Lower leg skin (tissue), 4 donors: ENCODE data around the gene TRAPPC6A. TPM values are rescaled to one million over a fixed set of nuclear protein-coding genes. Genes with fewer than 3 reads are reported as not detected.

Experiments
- DNase-seq, 2 donors: peaks; one replicate each; pipeline ENCODE4 v3.0.0-alpha.2; 2019; ENCODE audit warnings: low spot score in 2 of 2
- H3K4me3 ChIP-seq: fragments of 200-600 bp; sonication (generic); 2 replicates; pipeline ENCODE4 v1.5.1; 2017; ENCODE audit warnings: mild to moderate bottlenecking, low read depth; ENCODE audit not compliant: poor library complexity, severe bottlenecking
- CTCF ChIP-seq, 3 donors: fragments of 450-650 bp; IDR thresholded peaks; one replicate each; pipeline ENCODE4 v1.5.1; 2016; ENCODE audit warnings: antibody characterized with exemption in 3 of 3, mild to moderate bottlenecking in 3 of 3, moderate library complexity in 2 of 3
- POLR2A ChIP-seq, 2 donors: fragments of 450-650 bp; IDR thresholded peaks; one replicate each; pipeline ENCODE4 v1.6.1; 2016 to 2017; ENCODE audit warnings: antibody characterized with exemption in 2 of 2, mild to moderate bottlenecking in 1 of 2, moderate library complexity in 1 of 2
- WGBS, 2 donors: methylation state at CpG; one replicate each; pipeline ENCODE4 v1.1.5; 2018; 5-methylcytosine and 5-hydroxymethylcytosine counted together
- intact Hi-C: fragments of 100-400 bp; cut with DNase I; formaldehyde crosslinking; loops from one replicate; pipeline ENCODE4 v1.15.0; 2023; ENCODE audit warnings: low total_unique reads
- total RNA-seq, 4 donors: library from RNA; depleted of rRNA; stranded (reverse); fragments of >200 nt; gene quantifications; one replicate each; pipeline ENCODE4 v1.1.0, GENCODE V29; 2016

TRAPPC6A gene
- total RNA-seq, 4 donors from 2014 or later = 36.0 to 52.3 (median 47.9) TPM

GRCh38 chr19:45218426-45218825 lies 40.4 kb upstream of the TRAPPC6A start:
- intact Hi-C loops = no loop called here
- H3K4me3 ChIP-seq = no peak overlapping the region
- no peak for DNase-seq
- TF ChIP-seq CTCF (IDR thresholded peaks at IDR 0.05) (no peak), POLR2A (IDR thresholded peaks at IDR 0.05) (no peak)
- 65 to 71% methylated on average over 4 of the region's 4 CpGs for WGBS, 2 donors

- intact Hi-C loops = no loop called here
- no peak for DNase-seq
- H3K4me3 ChIP-seq = no peak overlapping the region
- 57 to 71% methylated on average over 9 to 14 of the region's 14 CpGs for WGBS, 2 donors
- no peak for TF ChIP-seq CTCF (IDR thresholded peaks at IDR 0.05)
- TF ChIP-seq POLR2A (IDR thresholded peaks at IDR 0.05) = no peak
These were observed 39.9 kb upstream of the TRAPPC6A start for GRCh38 chr19:45217957-45218334.

GRCh38 chr19:45217193-45217956 lies 39.3 kb upstream of the TRAPPC6A start:
- WGBS, 2 donors = 57 to 68% methylated on average over 43 to 46 of the region's 46 CpGs
- no peak overlapping the region for H3K4me3 ChIP-seq
- no peak for TF ChIP-seq POLR2A (IDR thresholded peaks at IDR 0.05)
- intact Hi-C loops = no loop called here
- no peak for DNase-seq

- 56 to 65% methylated on average over 6 of the region's 6 CpGs for WGBS, 2 donors
- intact Hi-C loops = no loop called here
- DNase-seq = no peak
- no peak overlapping the region for H3K4me3 ChIP-seq
- TF ChIP-seq POLR2A (IDR thresholded peaks at IDR 0.05) (no peak), CTCF (IDR thresholded peaks at IDR 0.05) (no peak)
These were observed 38.6 kb upstream of the TRAPPC6A start for GRCh38 chr19:45216667-45217066.

- intact Hi-C loops = no loop called here
- DNase-seq = no peak
- TF ChIP-seq CTCF (IDR thresholded peaks at IDR 0.05) (no peak), POLR2A (IDR thresholded peaks at IDR 0.05) (no peak)
- 8 to 14% methylated on average over 32 to 33 of the region's 35 CpGs for WGBS, 2 donors
- H3K4me3 ChIP-seq = no peak overlapping the region
These were observed 37.6 kb upstream of the TRAPPC6A start for GRCh38 chr19:45215391-45216191.

GRCh38 chr19:45213031-45213430 lies 35.0 kb upstream of the TRAPPC6A start:
- H3K4me3 ChIP-seq = no peak overlapping the region
- intact Hi-C loops = no loop called here
- 81 to 83% methylated on average over 23 of the region's 23 CpGs for WGBS, 2 donors
- DNase-seq = no peak
- no peak for TF ChIP-seq CTCF (IDR thresholded peaks at IDR 0.05)
- no peak for TF ChIP-seq POLR2A (IDR thresholded peaks at IDR 0.05)
